Neural cell (in vitro differentiated cells): ENCODE measurements around the gene CDK4.

ENCODE experiments used
- CTCF ChIP-seq: fragments of 450-650 bp; IDR thresholded peaks from 2 replicates; pipeline ENCODE4 v1.5.1; 2014; ENCODE audit warnings: antibody characterized with exemption, mild to moderate bottlenecking, moderate library complexity; ENCODE audit not compliant: poor library complexity, severe bottlenecking
- EZH2 ChIP-seq: fragments of 200-600, 300-800 bp; shearing (Covaris generic), sonication (generic); IDR thresholded peaks from 2 replicates; pipeline ENCODE4 v1.6.1; 2014; ENCODE audit warnings: antibody characterized with exemption, low read length, borderline replicate concordance, mild to moderate bottlenecking; ENCODE audit not compliant: insufficient read depth, poor library complexity, severe bottlenecking
- REST ChIP-seq: IDR thresholded peaks from 2 replicates; pipeline ENCODE4 v1.6.1; 2012; ENCODE audit warnings: borderline replicate concordance

GRCh38 chr12:57765003-57765697 lies 13.0 kb upstream of the CDK4 start:
- TF ChIP-seq REST: no peak
- peak; percentile 37 for TF ChIP-seq CTCF
- TF ChIP-seq EZH2: peak; percentile 84
